IPS DF 6.9 (cell line): ENCODE results near the gene PIP5K1A.

ENCODE experiments used
- DNase-seq: peaks from one replicate; pipeline ENCODE4 v3.0.0-alpha.2; 2013; ENCODE audit warnings: low read depth, low spot score
- H3K27ac ChIP-seq: one replicate; pipeline ENCODE4 v1.5.1; 2013; ENCODE audit warnings: low read length, control low read depth
- H3K27me3 ChIP-seq: 2 replicates; pipeline ENCODE4 v1.6.1; 2013; ENCODE audit warnings: mild to moderate bottlenecking, low read length; ENCODE audit not compliant: control insufficient read depth, insufficient read depth
- H3K36me3 ChIP-seq: 2 replicates; pipeline ENCODE4 v1.6.1; 2013; ENCODE audit warnings: low read length; ENCODE audit not compliant: control insufficient read depth, insufficient read depth
- H3K4me1 ChIP-seq: 2 replicates; pipeline ENCODE4 v1.6.1; 2013; ENCODE audit warnings: low read length; ENCODE audit not compliant: control insufficient read depth, insufficient read depth
- H3K4me3 ChIP-seq: 2 replicates; pipeline ENCODE4 v1.5.1; 2013; ENCODE audit warnings: mild to moderate bottlenecking, low read length
- H3K9me3 ChIP-seq: 2 replicates; pipeline ENCODE4 v1.6.1; 2013; ENCODE audit warnings: low read length, inconsistent platforms; ENCODE audit not compliant: control insufficient read depth, insufficient read depth
- WGBS: extraction: QIAGEN DNeasy Blood & Tissue Kit; methylation state at CpG from one replicate; pipeline ENCODE4 v1.1.7; 2013; ENCODE audit warnings: mixed read lengths, missing lambda C conversion rate; ENCODE audit not compliant: insufficient read length, insufficient coverage; 5-methylcytosine and 5-hydroxymethylcytosine counted together

PIP5K1A gene

DNA sequence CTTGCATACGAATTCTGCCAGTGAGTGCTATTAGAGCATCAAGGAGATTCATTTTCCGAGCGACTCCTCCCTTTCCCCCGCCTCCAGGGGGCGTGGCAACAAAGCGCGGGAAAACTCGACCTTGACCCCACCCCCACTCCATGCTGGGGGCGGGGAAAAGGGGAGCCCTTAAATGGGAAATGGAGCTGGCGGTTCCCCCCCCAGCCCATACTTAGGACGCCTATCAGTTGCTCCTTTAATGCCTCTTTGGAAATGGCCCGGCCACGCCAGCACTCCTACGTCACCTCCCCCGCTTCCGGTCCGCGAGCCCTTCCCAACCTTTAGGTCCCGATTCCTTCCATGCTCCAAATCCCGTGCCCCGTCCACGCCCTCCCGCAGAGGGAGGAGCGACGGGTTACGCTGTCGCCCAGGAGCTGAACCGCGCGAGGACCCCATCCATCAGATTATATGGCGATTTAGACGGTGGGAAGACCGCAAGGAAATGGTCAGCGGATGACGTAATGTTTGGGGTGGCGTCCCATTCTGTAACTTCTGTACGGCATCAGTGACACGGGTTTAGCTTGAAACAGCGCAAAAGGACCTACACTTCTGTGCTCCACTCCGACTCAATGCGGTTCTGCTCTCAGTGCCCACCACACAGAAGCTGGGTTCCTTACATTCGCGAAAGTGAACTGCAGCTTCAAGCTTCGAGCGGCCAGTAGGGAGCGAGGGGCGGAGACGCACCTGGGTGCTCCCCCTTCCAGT, 83.0 kb downstream of the PIP5K1A start:
- peak overlapping the region; percentile 59 for H3K4me3 ChIP-seq
- WGBS, result no CpG with 5 or more reads among the region's 48 CpGs

DNA sequence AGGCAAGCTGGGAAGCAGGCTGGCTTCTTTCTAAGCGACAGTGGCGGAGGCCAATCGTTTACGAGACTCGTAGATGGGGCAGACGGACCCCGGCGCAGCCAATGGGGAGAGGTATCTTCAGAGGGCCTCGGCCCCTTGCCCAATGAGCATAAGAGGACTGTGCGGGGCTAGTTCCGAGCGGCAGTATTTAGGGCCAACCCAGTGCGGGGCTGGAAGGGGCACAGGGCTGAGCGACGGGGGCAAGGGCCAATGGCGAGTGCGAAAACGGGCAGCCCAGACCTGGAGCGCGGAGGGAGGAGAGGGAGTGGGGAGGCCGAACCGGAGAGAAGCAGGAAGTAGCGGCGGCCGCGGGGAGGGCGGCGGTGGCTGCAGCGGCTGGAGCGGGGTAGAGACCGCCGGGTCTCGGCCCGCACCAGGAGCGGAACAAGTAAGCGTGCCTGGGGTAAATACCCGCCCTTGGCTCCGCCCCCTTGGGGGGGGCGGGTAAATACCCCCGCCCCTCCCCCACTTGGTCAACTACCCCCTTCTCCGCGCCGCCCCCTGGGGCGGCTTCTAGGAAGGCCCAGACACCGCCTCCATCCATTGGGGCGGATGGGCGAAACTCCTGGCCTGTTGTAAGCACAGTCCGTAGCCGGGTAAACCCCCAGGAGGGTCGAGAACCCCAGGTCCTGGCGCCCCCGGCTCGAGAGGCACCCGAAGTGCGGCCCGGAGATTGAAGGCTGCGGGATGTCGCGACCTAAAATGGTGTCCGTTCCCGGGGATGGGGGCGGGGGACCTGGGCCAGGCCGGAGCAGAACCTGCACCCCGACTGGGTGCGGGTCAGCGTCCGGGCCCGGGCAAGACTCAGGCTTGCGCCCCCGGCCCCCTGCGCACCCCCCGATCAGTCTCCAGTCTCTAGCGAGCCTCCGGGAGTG, 83.9 kb downstream of the PIP5K1A start, which contains the start of gene ZNF687:
Gene ZNF687 (plus strand): TSS at position 331 of the 914 bp plus-strand sequence. CDS start 3,993 bp downstream, outside the sequence.
- WGBS, result no CpG with 5 or more reads among the region's 74 CpGs
- no peaks in the 10 kb centered on the region for H3K9me3 ChIP-seq
- 0 out of 2 replicates have a peak, but pooled peaks cover 5% of the 10 kb centered on the region for H3K4me1 ChIP-seq
- H3K4me3 ChIP-seq, result peak within 1 kb of the TSS; percentile 79
- peak; percentile 99 for DNase-seq
- H3K27me3 ChIP-seq, result no peaks in the 10 kb centered on the region
- H3K27ac ChIP-seq, result no peak within 1 kb of the TSS
- peaks cover 10% of the 10 kb centered on the region for H3K36me3 ChIP-seq

More for the DNA sequence above, 83.0 kb downstream of the PIP5K1A start:
- H3K36me3 ChIP-seq, result peaks cover 2% of the 10 kb centered on the region
- H3K9me3 ChIP-seq, result no peaks in the 10 kb centered on the region
- H3K27me3 ChIP-seq, result no peaks in the 10 kb centered on the region
- H3K4me1 ChIP-seq, result 0 out of 2 replicates have a peak, but pooled peaks cover 5% of the 10 kb centered on the region
- H3K27ac ChIP-seq, result no peak overlapping the region
- DNase-seq, result peak; percentile 91

DNA sequence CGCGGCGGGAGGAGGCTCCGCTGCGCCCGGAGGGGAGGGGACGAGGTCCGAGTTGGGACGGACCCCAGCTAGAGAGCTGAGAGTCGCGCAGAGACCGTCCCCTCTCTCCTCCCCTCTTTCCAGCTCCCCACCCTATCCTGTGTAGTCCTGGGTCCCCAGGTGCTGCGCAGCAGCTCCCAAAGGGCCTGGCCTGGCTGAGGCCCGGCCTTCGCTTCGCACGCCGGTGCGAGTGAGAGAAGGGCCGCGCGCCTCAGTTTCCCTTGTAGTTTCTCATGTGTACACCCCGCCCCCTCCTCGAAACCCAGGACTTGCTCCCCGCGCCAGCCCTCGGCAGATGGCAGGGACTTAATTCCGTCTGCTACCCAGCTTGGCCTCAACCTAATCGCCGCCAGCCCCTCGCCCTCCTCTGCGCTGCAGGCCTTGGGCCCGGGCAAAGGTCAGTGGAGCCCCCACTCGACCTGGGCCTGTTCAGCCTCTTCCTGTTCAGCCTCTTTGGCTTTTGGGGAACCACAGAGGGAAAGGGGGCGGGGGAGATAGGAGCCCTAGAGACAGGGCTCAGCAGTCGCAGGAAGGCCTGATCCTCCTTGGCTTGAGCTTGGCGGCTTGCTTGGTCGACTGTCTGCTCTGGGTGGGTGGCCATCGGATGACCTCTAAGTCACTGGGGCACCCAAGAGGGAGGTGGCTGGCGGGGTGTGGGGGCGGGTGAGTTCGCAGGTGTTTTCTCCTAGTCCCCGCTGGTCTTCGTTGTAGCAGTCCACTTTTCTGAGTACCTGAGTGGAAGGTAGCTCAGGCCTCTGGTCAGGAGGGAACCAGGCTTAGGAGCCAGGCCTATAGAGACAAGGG, 84.8 kb downstream of the PIP5K1A start:
- WGBS, result no CpG with 5 or more reads among the region's 44 CpGs
- no peak for DNase-seq
- peaks cover 19% of the 10 kb centered on the region for H3K36me3 ChIP-seq

DNA sequence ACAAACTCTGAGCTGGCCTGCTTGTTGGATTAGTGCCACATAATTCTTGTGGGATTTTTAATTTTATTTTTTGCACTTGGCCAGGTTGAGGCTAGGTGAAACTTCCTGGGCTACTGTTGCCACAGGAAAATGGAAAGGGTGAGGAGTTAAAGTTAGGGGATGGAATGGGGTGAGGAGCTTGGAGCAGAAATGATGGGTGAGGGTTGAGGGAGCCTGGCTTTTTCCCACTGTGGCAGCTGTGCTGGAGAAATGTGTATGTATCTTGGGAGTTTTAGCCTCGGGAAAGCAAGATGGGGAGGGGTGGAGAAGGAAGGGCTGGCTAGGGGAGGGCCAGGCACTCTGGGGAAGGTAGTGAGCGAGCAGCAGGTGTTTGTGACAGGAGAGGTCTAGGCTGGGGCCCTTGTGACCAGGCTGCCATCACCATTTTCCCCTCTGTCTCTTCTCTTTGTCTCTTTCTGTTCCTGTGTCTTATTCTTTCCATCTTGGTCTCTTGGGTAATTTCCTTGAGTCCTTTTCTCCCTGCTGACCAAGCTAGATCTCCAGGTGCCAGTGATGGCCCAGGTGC, 85.7 kb downstream of the PIP5K1A start:
- no peak for DNase-seq
- peaks cover 26% of the 10 kb centered on the region for H3K36me3 ChIP-seq
- no peaks in the 10 kb centered on the region for H3K27me3 ChIP-seq
- no CpG with 5 or more reads among the region's 2 CpGs for WGBS
- H3K9me3 ChIP-seq, result no peaks in the 10 kb centered on the region
- 0 out of 2 replicates have a peak, but pooled peaks cover 5% of the 10 kb centered on the region for H3K4me1 ChIP-seq
- H3K27ac ChIP-seq, result no peak overlapping the region
- no peak overlapping the region for H3K4me3 ChIP-seq

More for the DNA sequence above, 84.8 kb downstream of the PIP5K1A start:
- Histone ChIP-seq H3K9me3 (no peaks in the 10 kb centered on the region), H3K4me1 (0 out of 2 replicates have a peak, but pooled peaks cover 5% of the 10 kb centered on the region), H3K27me3 (no peaks in the 10 kb centered on the region), H3K27ac (no peak overlapping the region), H3K4me3 (peak overlapping the region; percentile 79)

DNA sequence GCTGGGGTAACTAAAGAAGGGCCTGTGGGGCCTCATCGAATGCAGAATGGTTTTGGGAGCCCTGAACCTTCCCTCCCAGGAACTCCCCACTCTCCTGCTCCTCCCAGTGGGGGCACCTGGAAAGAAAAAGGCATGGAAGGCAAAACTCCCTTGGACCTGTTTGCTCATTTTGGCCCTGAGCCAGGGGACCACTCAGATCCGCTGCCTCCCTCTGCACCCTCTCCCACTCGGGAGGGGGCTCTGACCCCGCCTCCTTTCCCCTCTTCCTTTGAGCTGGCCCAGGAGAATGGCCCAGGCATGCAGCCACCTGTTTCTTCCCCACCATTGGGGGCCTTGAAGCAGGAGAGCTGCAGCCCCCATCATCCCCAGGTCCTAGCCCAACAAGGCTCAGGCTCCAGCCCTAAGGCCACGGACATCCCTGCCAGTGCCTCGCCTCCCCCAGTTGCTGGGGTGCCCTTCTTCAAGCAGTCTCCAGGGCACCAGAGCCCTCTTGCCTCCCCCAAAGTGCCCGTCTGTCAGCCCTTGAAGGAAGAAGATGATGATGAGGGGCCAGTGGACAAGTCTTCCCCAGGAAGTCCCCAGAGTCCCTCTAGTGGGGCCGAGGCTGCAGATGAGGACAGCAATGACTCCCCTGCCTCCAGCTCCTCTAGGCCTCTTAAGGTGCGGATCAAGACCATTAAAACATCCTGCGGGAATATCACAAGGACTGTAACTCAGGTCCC, 88.4 kb downstream of the PIP5K1A start:
- Histone ChIP-seq H3K9me3 (no peaks in the 10 kb centered on the region), H3K4me3 (no peak overlapping the region), H3K36me3 (peaks cover 46% of the 10 kb centered on the region), H3K27ac (no peak overlapping the region), H3K27me3 (no peaks in the 10 kb centered on the region), H3K4me1 (0 out of 2 replicates have a peak, but pooled peaks cover 5% of the 10 kb centered on the region)
- WGBS, result no CpG with 5 or more reads among the region's 10 CpGs
- DNase-seq, result no peak

DNA sequence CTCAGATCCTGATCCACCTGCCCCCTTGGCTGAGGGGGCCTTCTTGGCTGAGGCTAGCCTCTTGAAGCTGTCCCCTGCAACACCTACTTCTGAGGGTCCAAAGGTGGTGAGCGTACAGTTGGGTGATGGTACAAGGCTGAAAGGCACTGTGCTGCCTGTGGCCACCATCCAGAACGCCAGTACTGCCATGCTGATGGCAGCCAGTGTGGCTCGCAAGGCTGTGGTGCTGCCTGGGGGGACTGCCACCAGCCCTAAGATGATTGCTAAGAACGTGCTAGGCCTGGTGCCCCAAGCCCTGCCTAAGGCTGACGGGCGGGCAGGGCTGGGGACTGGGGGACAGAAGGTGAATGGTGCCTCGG, 89.0 kb downstream of the PIP5K1A start:
- Histone ChIP-seq H3K27me3 (no peaks in the 10 kb centered on the region), H3K36me3 (peaks cover 46% of the 10 kb centered on the region), H3K27ac (no peak overlapping the region), H3K4me1 (0 out of 2 replicates have a peak, but pooled peaks cover 5% of the 10 kb centered on the region), H3K9me3 (no peaks in the 10 kb centered on the region), H3K4me3 (no peak overlapping the region)
- no CpG with 5 or more reads among the region's 7 CpGs for WGBS
- no peak for DNase-seq

DNA sequence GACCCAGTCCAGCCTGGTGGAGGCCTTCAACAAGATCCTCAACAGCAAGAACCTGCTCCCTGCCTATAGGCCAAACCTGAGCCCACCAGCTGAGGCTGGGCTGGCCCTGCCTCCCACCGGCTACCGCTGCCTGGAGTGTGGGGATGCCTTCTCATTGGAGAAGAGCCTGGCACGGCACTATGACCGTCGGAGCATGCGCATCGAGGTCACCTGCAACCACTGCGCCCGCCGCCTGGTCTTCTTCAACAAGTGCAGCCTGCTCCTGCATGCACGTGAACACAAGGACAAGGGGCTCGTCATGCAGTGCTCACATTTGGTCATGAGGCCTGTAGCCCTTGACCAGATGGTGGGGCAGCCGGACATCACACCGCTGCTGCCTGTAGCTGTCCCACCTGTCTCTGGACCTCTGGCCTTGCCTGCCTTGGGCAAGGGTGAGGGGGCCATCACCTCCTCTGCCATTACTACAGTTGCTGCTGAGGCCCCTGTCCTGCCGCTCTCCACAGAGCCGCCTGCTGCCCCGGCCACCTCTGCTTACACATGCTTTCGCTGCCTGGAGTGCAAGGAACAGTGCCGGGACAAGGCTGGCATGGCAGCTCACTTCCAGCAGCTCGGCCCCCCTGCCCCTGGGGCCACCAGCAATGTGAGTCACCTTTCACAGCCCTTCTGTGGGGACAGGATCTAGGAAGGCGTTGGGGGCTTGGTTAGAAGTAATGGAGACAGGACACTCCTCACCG, 89.6 kb downstream of the PIP5K1A start:
- no peak for DNase-seq
- Histone ChIP-seq H3K4me1 (0 out of 2 replicates have a peak, but pooled peaks cover 5% of the 10 kb centered on the region), H3K36me3 (peaks cover 50% of the 10 kb centered on the region), H3K9me3 (no peaks in the 10 kb centered on the region), H3K27me3 (no peaks in the 10 kb centered on the region), H3K4me3 (no peak overlapping the region), H3K27ac (no peak overlapping the region)
- no CpG with 5 or more reads among the region's 22 CpGs for WGBS

DNA sequence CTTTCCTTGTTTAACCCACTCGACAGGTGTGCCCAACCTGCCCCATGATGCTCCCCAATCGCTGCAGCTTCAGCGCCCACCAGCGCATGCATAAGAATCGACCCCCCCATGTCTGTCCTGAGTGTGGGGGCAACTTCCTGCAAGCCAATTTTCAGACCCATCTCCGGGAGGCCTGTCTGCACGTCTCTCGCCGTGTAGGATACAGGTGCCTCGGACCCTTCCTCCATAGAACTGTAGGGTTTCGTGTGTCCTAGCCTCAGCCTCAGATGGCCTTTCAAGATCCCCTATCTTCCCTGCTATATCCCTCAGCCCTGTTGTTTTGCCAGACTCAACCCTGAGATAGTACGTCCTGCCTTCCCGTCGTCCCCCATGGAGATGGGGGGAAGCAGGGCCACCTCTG, 90.2 kb downstream of the PIP5K1A start:
- no CpG with 5 or more reads among the region's 14 CpGs for WGBS
- Histone ChIP-seq H3K27ac (no peak overlapping the region), H3K4me1 (0 out of 2 replicates have a peak, but pooled peaks cover 3% of the 10 kb centered on the region), H3K27me3 (no peaks in the 10 kb centered on the region), H3K9me3 (no peaks in the 10 kb centered on the region), H3K4me3 (no peak overlapping the region), H3K36me3 (peaks cover 54% of the 10 kb centered on the region)
- no peak for DNase-seq
